Measurements from ENCODE around the gene DPPA5. TPM values are rescaled to one million over a fixed set of nuclear protein-coding genes. Genes with fewer than 3 reads are reported as not detected.

The DPPA5 gene
- total and polyA plus RNA-seq, 9 of the 15 experiments (the other 6 are each of a cell fraction or from before 2014, with no cell fraction given) = not detected

GRCh38 chr6:73309785-73310502 is 44.1 kb downstream of the DPPA5 start (continued):
- TF ChIP-seq ZNF444 (CRISPR knock-in tag; IDR thresholded peaks at IDR 0.05) (no peak), STAT5B (CRISPR knock-in tag; IDR thresholded peaks at IDR 0.05) (no peak), ARID4B (CRISPR knock-in tag; IDR thresholded peaks at IDR 0.05) (peak; percentile 41), TEAD1 (CRISPR knock-in tag; IDR thresholded peaks at IDR 0.05) (0 out of 4 replicates have a peak, but pooled peaks of 1 of the 2 experiments have one; percentile 35), HDAC8 (tag; IDR thresholded peaks at IDR 0.05) (0 out of 2 replicates have a peak, but pooled peaks have one; percentile 18), MLLT1 (IDR thresholded peaks at IDR 0.05) (0 out of 4 replicates have a peak, but pooled peaks of 1 of the 2 experiments have one; percentile 19), SUPT5H (IDR thresholded peaks at IDR 0.05) (peak; percentile 80), GATAD2A (IDR thresholded peaks at IDR 0.05) (no peak), ZNF518B (CRISPR knock-in tag; IDR thresholded peaks at IDR 0.05) (no peak)
- TF ChIP-seq, protein P1, sequence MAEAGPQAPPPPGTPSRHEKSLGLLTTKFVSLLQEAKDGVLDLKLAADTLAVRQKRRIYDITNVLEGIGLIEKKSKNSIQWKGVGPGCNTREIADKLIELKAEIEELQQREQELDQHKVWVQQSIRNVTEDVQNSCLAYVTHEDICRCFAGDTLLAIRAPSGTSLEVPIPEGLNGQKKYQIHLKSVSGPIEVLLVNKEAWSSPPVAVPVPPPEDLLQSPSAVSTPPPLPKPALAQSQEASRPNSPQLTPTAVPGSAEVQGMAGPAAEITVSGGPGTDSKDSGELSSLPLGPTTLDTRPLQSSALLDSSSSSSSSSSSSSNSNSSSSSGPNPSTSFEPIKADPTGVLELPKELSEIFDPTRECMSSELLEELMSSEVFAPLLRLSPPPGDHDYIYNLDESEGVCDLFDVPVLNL (CRISPR knock-in tag; IDR thresholded peaks at IDR 0.05; ENCODE audit: low read depth) = peak; percentile 16; the same call in 1 of the 2 replicates

Data from K562 (cell line).